Thyroid gland (tissue), 4 donors: ENCODE measurements around the gene KCNIP4. TPM values are rescaled to one million over a fixed set of nuclear protein-coding genes. Genes with fewer than 3 reads are reported as not detected.

ENCODE experiments used
- DNase-seq, 2 donors: peaks; one replicate each; pipeline ENCODE4 v3.0.0-alpha.2; 2019
- H3K27ac ChIP-seq, 3 donors: fragments of 200-600 bp; sonication (generic); 1 replicate in 2 of 3; 2 replicates in 1 of 3; pipeline ENCODE4 v1.5.1; 2016 to 2019; ENCODE audit warnings: mild to moderate bottlenecking in 1 of 3, moderate library complexity in 1 of 3
- H3K27me3 ChIP-seq: fragments of 200-600 bp; sonication (generic); one replicate; pipeline ENCODE4 v1.5.1; 2019
- H3K36me3 ChIP-seq, 2 donors: fragments of 200-600 bp; sonication (generic); one replicate each; pipeline ENCODE4 v1.5.1; 2016 to 2019
- H3K4me1 ChIP-seq, 2 donors: fragments of 200-600 bp; sonication (generic); one replicate each; pipeline ENCODE4 v1.5.1; 2017 to 2019
- H3K4me3 ChIP-seq, 3 donors: fragments of 200-600 bp; sonication (generic); replicated peaks in 1 of 3; 1 replicate in 2 of 3; 2 replicates in 1 of 3; pipeline ENCODE4 v1.5.1; 2016; ENCODE audit warnings: mild to moderate bottlenecking in 1 of 3
- H3K9me3 ChIP-seq: fragments of 200-600 bp; sonication (generic); one replicate; pipeline ENCODE4 v1.5.1; 2017
- POLR2A ChIP-seq, 2 donors: fragments of 450-650 bp; IDR thresholded peaks; one replicate each; pipeline ENCODE4 v1.6.1; 2017; ENCODE audit warnings: antibody characterized with exemption in 2 of 2, mild to moderate bottlenecking in 2 of 2, moderate library complexity in 1 of 2
- WGBS, 2 donors: methylation state at CpG; one replicate each; pipeline ENCODE4 v1.1.5; 2017; 5-methylcytosine and 5-hydroxymethylcytosine counted together
- intact Hi-C: fragments of 100-400 bp; cut with DNase I; formaldehyde crosslinking; loops from one replicate; pipeline ENCODE4 v1.15.1; 2023
- total RNA-seq, 4 donors: library from RNA; depleted of rRNA; stranded (reverse); fragments of >200 nt; gene quantifications; one replicate each; pipeline ENCODE4 v1.2.3, GENCODE V29; 2016
- TF ChIP-seq, protein P1 (sequence below), 6 experiments: fragments of 200-600 bp in 3 of 6; fragments of 450-650 bp in 3 of 6; sonication (generic) in 3 of 6; IDR thresholded peaks; one replicate each; pipeline ENCODE4 v1.5.1; 2016 to 2019; ENCODE audit warnings: antibody characterized with exemption in 6 of 6, mild to moderate bottlenecking in 2 of 6, inconsistent platforms in 1 of 6, moderate library complexity in 1 of 6

The KCNIP4 gene
- total RNA-seq, 4 donors from 2014 or later: 2.0 to 6.6 (median 4.4) TPM

DNA sequence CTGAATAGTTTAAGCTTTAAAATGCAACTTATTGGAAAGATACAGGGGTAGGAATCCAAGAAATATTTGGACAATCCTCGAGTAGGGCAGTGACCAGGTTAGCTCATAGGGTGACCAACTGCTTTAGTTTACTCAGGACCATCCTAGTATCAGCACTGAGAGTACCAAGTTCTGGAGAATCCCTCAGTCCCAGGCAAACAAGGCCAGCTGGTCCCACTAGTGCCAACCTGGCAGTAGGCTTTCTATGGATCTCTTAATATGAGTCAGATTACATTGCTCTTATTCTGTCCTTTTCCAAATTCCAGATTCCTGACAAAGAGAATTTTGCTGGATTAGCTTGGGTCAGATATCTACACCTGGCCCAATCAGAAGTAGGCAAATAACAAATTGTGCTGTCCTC lies 493.7 kb downstream of the KCNIP4 start:
- no peaks in the 10 kb centered on the region for H3K9me3 ChIP-seq
- H3K27ac ChIP-seq: no peak overlapping the region
- DNase-seq: no peak
- H3K36me3 ChIP-seq: no peaks in the 10 kb centered on the region
- H3K4me3 ChIP-seq: no peak overlapping the region
- no peaks in the 10 kb centered on the region for H3K27me3 ChIP-seq
- WGBS, 2 donors: 55 to 70% methylated on average over 1 of the region's 1 CpG
- intact Hi-C loops: no loop called here
- no peaks in the 10 kb centered on the region for H3K4me1 ChIP-seq
- TF ChIP-seq POLR2A (IDR thresholded peaks at IDR 0.05): no peak
- TF ChIP-seq, protein P1, sequence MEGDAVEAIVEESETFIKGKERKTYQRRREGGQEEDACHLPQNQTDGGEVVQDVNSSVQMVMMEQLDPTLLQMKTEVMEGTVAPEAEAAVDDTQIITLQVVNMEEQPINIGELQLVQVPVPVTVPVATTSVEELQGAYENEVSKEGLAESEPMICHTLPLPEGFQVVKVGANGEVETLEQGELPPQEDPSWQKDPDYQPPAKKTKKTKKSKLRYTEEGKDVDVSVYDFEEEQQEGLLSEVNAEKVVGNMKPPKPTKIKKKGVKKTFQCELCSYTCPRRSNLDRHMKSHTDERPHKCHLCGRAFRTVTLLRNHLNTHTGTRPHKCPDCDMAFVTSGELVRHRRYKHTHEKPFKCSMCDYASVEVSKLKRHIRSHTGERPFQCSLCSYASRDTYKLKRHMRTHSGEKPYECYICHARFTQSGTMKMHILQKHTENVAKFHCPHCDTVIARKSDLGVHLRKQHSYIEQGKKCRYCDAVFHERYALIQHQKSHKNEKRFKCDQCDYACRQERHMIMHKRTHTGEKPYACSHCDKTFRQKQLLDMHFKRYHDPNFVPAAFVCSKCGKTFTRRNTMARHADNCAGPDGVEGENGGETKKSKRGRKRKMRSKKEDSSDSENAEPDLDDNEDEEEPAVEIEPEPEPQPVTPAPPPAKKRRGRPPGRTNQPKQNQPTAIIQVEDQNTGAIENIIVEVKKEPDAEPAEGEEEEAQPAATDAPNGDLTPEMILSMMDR (IDR thresholded peaks at IDR 0.05): no peak

DNA sequence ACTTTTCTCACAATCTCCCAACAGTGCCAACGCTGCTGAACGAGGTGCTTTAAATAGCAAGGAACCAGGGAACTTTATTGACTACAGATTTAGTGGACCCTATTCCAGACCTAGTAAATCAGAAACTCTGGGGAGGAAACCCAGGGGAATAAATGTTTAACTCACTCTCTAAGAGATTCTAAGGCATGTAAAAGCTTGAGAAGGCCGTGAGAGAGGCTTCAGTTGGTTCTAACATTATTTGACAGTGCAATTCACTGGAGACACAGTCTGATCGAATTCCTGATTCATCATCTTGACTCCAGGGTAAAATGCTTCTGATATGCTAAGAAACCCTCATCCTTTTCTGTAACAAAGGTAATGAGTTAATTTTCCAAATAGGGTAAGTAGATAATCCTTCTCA lies 494.4 kb downstream of the KCNIP4 start:
- Histone ChIP-seq H3K27me3 (no peaks in the 10 kb centered on the region), H3K4me3 (no peak overlapping the region), H3K4me1 (no peaks in the 10 kb centered on the region), H3K36me3 (no peaks in the 10 kb centered on the region), H3K27ac (no peak overlapping the region), H3K9me3 (no peaks in the 10 kb centered on the region)
- 58 to 78% methylated on average over 4 of the region's 4 CpGs for WGBS, 2 donors
- no peak for DNase-seq
- intact Hi-C loops: no loop called here
- TF ChIP-seq, protein P1 (IDR thresholded peaks at IDR 0.05): no peak
- no peak for TF ChIP-seq POLR2A (IDR thresholded peaks at IDR 0.05)

DNA sequence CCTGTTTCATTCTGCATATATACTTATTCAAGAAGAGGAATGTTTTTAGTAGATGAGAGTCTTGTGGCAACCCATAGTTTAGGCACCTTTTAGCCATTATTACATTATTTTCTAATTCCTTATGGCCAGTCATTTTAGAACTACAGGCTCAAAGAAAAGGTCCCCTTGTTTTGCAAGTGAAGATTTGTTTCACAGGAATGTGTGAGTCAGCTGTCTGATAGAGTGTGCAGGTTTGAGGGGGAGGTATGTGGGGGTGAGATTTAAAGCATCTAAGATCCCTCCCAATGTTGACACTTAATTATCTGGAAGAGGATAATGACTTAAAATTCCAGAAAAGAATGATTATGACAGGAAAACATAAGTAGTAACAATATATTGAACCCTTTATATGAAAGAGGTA lies 495.6 kb downstream of the KCNIP4 start:
- TF ChIP-seq, protein P1 (IDR thresholded peaks at IDR 0.05): no peak
- no peak for TF ChIP-seq POLR2A (IDR thresholded peaks at IDR 0.05)
- H3K27ac ChIP-seq: no peak overlapping the region
- intact Hi-C loops: no loop called here

DNA sequence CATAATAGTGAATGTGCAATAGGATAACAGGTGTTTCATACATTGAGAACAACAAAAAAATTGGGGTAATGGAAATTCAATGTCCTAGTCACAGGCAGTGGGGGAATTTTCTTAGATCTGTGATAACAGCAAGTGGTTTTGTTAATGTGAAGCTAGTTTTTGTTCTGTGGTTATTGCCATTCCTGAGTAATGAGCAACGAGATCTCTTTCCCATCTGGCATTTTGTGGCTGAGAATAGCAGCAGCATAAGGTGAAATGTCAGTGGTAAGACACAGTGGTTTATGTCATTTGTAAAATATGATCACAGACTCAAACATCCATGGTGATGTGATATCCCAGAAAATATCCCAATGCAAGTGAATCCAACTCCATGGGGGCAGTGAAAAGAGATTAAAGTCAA lies 497.5 kb downstream of the KCNIP4 start:
- intact Hi-C loops: no loop called here
- 53 to 56% methylated on average over 1 of the region's 1 CpG for WGBS, 2 donors
- Histone ChIP-seq H3K4me3 (no peak overlapping the region), H3K36me3 (no peaks in the 10 kb centered on the region), H3K27ac (no peak overlapping the region), H3K4me1 (no peaks in the 10 kb centered on the region), H3K9me3 (no peaks in the 10 kb centered on the region), H3K27me3 (no peaks in the 10 kb centered on the region)
- TF ChIP-seq, protein P1 (IDR thresholded peaks at IDR 0.05): no peak
- TF ChIP-seq POLR2A (IDR thresholded peaks at IDR 0.05): no peak
- DNase-seq: no peak

More for the DNA sequence above, 495.6 kb downstream of the KCNIP4 start:
- no peaks in the 10 kb centered on the region for H3K4me1 ChIP-seq
- H3K9me3 ChIP-seq: no peaks in the 10 kb centered on the region
- H3K27me3 ChIP-seq: no peaks in the 10 kb centered on the region
- H3K4me3 ChIP-seq: no peak overlapping the region
- no peak for DNase-seq
- no peaks in the 10 kb centered on the region for H3K36me3 ChIP-seq

DNA sequence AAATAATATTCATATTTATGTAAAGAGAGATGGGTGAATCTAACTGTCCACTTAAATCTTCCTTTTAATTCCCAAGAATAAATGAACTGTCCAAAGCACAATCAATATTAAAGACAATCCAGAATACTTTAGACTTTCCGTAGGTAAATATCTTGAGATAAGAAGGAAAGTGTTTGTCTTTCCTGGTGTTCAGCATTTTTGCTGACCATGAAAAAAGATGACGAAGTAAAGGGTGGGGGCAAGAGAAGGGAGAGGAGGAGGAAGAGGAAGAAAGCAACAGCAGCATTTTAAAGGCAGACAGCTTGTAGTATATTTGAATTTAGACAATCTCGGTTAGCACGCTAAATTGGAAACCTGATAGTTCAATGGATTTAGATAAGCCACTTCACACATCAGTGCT lies 498.2 kb downstream of the KCNIP4 start:
- no peaks in the 10 kb centered on the region for H3K4me1 ChIP-seq
- H3K27ac ChIP-seq: no peak overlapping the region
- no peaks in the 10 kb centered on the region for H3K27me3 ChIP-seq
- no peaks in the 10 kb centered on the region for H3K9me3 ChIP-seq
- intact Hi-C loops: no loop called here
- no peak for DNase-seq
- no peaks in the 10 kb centered on the region for H3K36me3 ChIP-seq
- H3K4me3 ChIP-seq: no peak overlapping the region
- TF ChIP-seq, protein P1 (IDR thresholded peaks at IDR 0.05): no peak
- no peak for TF ChIP-seq POLR2A (IDR thresholded peaks at IDR 0.05)
- WGBS, 2 donors: 69% methylated on average over 4 of the region's 4 CpGs
